Epithelial cell of esophagus (primary cell): ENCODE measurements around the gene ZNF397.
A peak's percentile ranks its signal among the peaks of the same experiment; 100 is the strongest.

Experiments
- DNase-seq: peaks from one replicate; pipeline ENCODE4 v3.0.0; 2010; ENCODE audit warnings: low read depth
- H3K4me3 ChIP-seq: 2 replicates; pipeline ENCODE4 v1.5.1; 2011; ENCODE audit warnings: mild to moderate bottlenecking, low read length, control low read depth
- TF ChIP-seq, protein P1 (sequence below): IDR thresholded peaks from 2 replicates; pipeline ENCODE4 v1.5.1; 2011; ENCODE audit warnings: low read depth, mild to moderate bottlenecking, low read length, control low read depth, inconsistent platforms; ENCODE audit not compliant: insufficient read depth; ENCODE audit errors: missing control alignments

ZNF397 gene

DNA sequence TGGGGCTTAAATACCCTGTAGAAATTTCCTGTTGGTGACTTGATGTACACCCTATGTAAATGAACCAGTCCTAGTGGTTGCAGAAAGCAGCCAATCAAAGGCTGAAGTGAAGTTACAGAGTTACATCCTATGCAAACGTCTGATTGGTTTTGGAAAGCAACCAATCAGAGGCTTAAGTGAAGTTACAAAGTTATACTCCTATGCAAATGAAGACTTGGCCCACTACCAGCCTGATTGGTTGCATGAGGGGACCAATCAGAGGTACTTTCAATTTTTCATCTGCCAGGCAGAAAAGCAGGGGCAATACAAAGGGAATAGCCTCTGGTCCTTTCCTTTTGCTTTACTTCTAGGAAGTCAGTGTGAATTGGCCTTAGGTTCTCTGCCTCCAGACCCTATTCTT, 13.6 kb upstream of the ZNF397 start:
- no peak for DNase-seq
- no peak overlapping the region for H3K4me3 ChIP-seq

DNA sequence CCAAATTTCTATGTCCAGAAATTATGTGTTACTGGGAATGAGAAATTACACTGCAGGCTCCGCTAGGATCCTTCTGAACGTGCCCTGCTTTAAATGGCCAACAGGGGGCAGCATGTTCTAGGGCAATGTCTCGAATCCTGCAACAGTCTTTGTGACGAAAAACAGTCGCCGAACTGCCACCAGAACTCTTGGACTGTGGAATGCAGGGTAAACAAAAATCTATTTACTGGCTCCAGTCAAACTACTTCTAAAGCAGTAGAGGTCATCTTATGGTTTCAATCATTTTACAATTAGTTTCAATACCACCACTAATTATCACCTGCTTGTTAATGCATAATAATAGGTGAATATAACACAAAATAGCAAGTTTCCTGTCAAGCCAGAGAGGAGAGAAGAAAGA, 9.8 kb upstream of the ZNF397 start:
- peak; percentile 74 for DNase-seq
- TF ChIP-seq, protein P1, sequence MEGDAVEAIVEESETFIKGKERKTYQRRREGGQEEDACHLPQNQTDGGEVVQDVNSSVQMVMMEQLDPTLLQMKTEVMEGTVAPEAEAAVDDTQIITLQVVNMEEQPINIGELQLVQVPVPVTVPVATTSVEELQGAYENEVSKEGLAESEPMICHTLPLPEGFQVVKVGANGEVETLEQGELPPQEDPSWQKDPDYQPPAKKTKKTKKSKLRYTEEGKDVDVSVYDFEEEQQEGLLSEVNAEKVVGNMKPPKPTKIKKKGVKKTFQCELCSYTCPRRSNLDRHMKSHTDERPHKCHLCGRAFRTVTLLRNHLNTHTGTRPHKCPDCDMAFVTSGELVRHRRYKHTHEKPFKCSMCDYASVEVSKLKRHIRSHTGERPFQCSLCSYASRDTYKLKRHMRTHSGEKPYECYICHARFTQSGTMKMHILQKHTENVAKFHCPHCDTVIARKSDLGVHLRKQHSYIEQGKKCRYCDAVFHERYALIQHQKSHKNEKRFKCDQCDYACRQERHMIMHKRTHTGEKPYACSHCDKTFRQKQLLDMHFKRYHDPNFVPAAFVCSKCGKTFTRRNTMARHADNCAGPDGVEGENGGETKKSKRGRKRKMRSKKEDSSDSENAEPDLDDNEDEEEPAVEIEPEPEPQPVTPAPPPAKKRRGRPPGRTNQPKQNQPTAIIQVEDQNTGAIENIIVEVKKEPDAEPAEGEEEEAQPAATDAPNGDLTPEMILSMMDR, result peak; percentile 97
- no peak overlapping the region for H3K4me3 ChIP-seq

More for the DNA sequence above, 13.6 kb upstream of the ZNF397 start:
- TF ChIP-seq, protein P1, result no peak

DNA sequence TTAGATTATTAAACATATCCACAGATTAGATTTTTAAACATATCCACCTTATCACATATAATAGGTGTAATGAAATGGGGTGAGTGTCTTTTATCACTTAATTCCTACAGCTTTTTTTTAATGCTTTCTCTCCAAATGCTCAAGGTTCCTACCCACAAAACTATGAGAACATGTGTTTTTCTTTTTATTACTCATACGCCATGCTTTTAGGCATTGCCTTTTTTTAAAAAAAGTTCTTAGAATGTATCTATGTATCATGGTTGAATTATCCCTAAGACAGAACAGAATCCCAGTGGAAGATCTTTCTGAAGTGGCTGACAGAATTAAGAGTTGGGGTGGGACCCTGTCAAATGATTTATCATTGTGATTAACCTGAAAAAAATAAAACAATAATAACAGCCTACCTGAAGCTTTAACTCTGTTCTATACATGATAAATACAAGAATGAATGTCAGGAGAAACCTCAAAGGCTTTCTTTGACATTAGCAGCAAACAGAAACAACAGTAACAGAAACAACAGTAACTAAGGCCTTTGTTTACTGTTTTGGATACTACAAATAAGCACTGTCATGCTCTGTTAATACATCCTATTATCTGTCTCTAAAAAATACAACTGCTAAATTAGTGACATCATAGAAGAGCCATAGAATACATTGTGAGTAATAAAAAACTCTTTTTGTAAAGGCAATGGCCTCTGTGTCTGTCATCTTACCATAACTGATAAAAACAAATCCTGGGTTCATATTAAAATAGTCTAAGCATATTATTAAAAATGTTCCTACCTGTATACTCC, 4.1 kb upstream of the ZNF397 start:
- H3K4me3 ChIP-seq, result no peak overlapping the region
- DNase-seq, result no peak
- TF ChIP-seq, protein P1, result no peak

DNA sequence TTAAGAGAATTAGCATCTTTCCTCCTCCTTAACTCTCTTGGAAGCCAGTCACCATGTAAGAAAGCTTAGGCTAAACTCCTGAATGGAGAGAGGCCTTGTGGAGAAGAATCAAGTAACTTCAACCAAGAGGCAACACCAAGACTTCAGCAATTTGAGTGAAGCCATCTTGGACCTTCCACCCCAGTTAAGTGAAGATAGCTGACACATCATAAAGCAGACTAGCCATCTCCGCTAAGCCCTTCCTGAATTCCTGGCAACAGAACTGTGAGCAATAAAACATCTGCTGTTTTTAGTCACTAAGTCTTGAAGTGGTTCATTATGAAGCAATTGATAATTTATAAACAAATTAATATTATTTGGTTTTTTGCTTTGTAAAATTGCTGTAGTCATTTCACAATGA, 1.5 kb upstream of the ZNF397 start:
- TF ChIP-seq, protein P1, result no peak
- H3K4me3 ChIP-seq, result no peak overlapping the region
- DNase-seq, result no peak

DNA sequence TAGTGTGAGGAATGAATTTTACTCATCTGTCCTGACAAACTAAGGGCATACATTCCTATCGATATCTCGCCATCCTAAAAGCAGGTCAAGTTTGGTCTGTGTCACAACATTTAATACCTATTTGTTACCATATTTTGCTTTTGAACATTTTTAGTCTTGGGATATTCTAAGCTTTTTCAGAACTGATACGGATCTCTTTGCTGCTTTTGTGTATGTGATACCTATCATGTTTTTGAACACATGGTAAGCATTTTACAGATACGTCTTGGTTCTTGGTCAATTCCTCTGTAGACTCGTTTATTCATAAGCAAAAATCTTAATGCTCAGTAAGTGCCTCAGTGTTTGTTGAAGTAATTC, 592 bp downstream of the ZNF397 start:
- H3K4me3 ChIP-seq, result peak overlapping the region; percentile 78
- no peak for DNase-seq
- TF ChIP-seq, protein P1, result no peak

DNA sequence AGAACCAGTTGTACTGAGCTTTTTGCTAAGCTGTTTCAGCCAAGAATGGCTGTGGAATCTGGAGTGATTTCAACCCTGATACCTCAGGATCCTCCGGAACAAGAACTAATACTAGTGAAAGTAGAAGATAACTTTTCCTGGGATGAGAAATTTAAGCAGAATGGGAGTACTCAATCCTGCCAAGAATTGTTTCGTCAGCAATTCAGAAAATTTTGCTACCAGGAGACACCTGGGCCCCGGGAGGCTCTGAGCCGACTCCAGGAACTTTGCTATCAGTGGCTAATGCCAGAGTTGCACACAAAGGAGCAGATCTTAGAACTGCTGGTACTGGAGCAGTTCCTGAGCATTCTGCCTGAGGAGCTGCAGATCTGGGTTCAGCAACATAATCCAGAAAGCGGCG, 1.6 kb downstream of the ZNF397 start:
- DNase-seq, result no peak
- TF ChIP-seq, protein P1, result no peak
- no peak overlapping the region for H3K4me3 ChIP-seq

DNA sequence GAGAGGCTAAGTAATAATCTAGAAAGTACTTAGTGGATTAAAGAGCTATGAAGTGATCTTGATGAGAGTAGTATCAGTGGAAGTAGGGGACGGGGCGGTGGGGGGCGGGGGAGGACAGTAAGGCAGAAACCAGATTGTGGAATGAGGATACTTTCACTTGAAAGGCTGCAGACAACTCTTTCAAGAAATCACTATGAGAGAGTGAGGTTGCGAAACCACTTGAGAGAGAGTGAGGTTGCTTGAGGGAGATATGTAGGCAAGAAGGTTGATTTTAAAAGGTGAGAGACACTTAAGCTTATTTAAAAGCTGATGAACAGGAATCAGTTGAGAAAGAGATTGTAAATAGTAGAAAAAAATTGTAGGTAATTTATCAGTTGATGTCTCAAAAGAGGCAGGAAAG, 3.8 kb downstream of the ZNF397 start:
- H3K4me3 ChIP-seq, result no peak overlapping the region
- TF ChIP-seq, protein P1, result no peak
- no peak for DNase-seq
